ENCODE data around the gene TIMP3. TPM values are rescaled to one million over a fixed set of nuclear protein-coding genes. Genes with fewer than 3 reads are reported as not detected.

TIMP3 gene
- total and polyA plus RNA-seq, 2 donors (not counting 3 experiments of a cell fraction or from before 2014, with no cell fraction given): 0.22 to 2.0 TPM

GRCh38 chr22:32887324-32887980, 85.9 kb downstream of the TIMP3 start:
- Histone ChIP-seq H3K36me3 (ENCODE audit: control insufficient read depth in 2 of 2, extremely low read depth in 1 of 2, insufficient read depth in 2 of 2, low read length in 2 of 2) (no peaks in the 10 kb centered on the region), H3K4me3 (replicated peaks in 1 of 3; ENCODE audit: insufficient read depth in 1 of 3, low read depth in 1 of 3, low read length in 3 of 3) (no peak overlapping the region), H3K9me3 (replicated peaks; ENCODE audit: control insufficient read depth, insufficient read depth, low read length) (no peaks in the 10 kb centered on the region), H3K27ac (ENCODE audit: insufficient read depth, low read depth, low read length) (no peak overlapping the region), H3K4me1 (ENCODE audit: control insufficient read depth, extremely low read depth, insufficient read depth, low read length) (no peaks in the 10 kb centered on the region), H4K20me1 (replicated peaks; ENCODE audit: control insufficient read depth, extremely low read depth, insufficient read depth, low read length) (no peaks in the 10 kb centered on the region), H3K9ac (replicated peaks; ENCODE audit: extremely low read depth, insufficient read depth, low read length) (no peak overlapping the region), H3K9me1 (replicated peaks; ENCODE audit: control insufficient read depth, extremely low read depth, insufficient read depth, low read length) (no peaks in the 10 kb centered on the region), H3K27me3 (ENCODE audit: control insufficient read depth in 2 of 2, insufficient read depth in 2 of 2, low read length in 2 of 2) (no peaks in the 10 kb centered on the region), H3K4me2 (ENCODE audit: insufficient read depth, low read length) (no peak overlapping the region), H3K79me2 (ENCODE audit: control insufficient read depth, insufficient read depth, low read length) (no peaks in the 10 kb centered on the region), H2AFZ (ENCODE audit: low read depth, low read length) (no peak overlapping the region)
- dilution Hi-C loops (cut with MboI; ENCODE audit: extremely low pct_ligation_motif_present, low sequenced_read_pairs) (no loop called here), intact Hi-C loops (cut with micrococcal nuclease) (no loop called here)
- POLR2A ChIA-PET: no interaction called here
- FAIRE-seq (no peak), DNase-seq (ENCODE audit: low read depth, low spot score) (no peak)
- CTCF ChIA-PET: no interaction called here
- TF ChIP-seq, protein P1, sequence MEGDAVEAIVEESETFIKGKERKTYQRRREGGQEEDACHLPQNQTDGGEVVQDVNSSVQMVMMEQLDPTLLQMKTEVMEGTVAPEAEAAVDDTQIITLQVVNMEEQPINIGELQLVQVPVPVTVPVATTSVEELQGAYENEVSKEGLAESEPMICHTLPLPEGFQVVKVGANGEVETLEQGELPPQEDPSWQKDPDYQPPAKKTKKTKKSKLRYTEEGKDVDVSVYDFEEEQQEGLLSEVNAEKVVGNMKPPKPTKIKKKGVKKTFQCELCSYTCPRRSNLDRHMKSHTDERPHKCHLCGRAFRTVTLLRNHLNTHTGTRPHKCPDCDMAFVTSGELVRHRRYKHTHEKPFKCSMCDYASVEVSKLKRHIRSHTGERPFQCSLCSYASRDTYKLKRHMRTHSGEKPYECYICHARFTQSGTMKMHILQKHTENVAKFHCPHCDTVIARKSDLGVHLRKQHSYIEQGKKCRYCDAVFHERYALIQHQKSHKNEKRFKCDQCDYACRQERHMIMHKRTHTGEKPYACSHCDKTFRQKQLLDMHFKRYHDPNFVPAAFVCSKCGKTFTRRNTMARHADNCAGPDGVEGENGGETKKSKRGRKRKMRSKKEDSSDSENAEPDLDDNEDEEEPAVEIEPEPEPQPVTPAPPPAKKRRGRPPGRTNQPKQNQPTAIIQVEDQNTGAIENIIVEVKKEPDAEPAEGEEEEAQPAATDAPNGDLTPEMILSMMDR (IDR thresholded peaks at IDR 0.05; ENCODE audit: extremely low read depth in 1 of 2, insufficient read depth in 1 of 2, low read depth in 1 of 2, low read length in 2 of 2): no peak
- TF ChIP-seq GATA2 (IDR thresholded peaks at IDR 0.05; ENCODE audit: insufficient read depth, insufficient read length, low read depth, low read length): no peak
- no peak for TF ChIP-seq FOS (IDR thresholded peaks at IDR 0.05; ENCODE audit: borderline replicate concordance, insufficient read depth, low read length)
- TF ChIP-seq POLR2AphosphoS5 (IDR thresholded peaks at IDR 0.05; ENCODE audit: insufficient read depth, low read depth, low read length): no peak
- TF ChIP-seq, protein P2, sequence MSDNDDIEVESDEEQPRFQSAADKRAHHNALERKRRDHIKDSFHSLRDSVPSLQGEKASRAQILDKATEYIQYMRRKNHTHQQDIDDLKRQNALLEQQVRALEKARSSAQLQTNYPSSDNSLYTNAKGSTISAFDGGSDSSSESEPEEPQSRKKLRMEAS (IDR thresholded peaks at IDR 0.05; ENCODE audit: insufficient read depth, insufficient read length): no peak
- no peak for TF ChIP-seq EZH2 (IDR thresholded peaks at IDR 0.05; ENCODE audit: borderline replicate concordance, low read depth, low read length, severe bottlenecking)
- TF ChIP-seq MYC (IDR thresholded peaks at IDR 0.05; ENCODE audit: low read depth, low read length): no peak
- no peak for TF ChIP-seq JUN (IDR thresholded peaks at IDR 0.05; ENCODE audit: borderline replicate concordance, insufficient read depth, insufficient read length, low read depth)
- TF ChIP-seq POLR2A (IDR thresholded peaks at IDR 0.05; ENCODE audit: low read depth, low read length): no peak
- no TSS peak for BruUV-seq (replicated peaks)
